Adipose tissue (tissue), 3 donors: ENCODE results near the gene CCDC136. TPM values are rescaled to one million over a fixed set of nuclear protein-coding genes. Genes with fewer than 3 reads are reported as not detected.
A peak's percentile ranks its signal among the peaks of the same experiment; 100 is the strongest.

Experiments used
- H3K27ac ChIP-seq: one replicate; pipeline ENCODE4 v1.5.1; 2013; ENCODE audit warnings: low read depth, low read length
- WGBS, 3 donors: extraction: QIAGEN DNeasy Blood & Tissue Kit; methylation state at CpG; one replicate each; pipeline ENCODE4 v1.1.7; 2013; 5-methylcytosine and 5-hydroxymethylcytosine counted together
- polyA plus RNA-seq, 3 donors: library from polyadenylated mRNA; stranded (reverse); fragments of 200-250 nt; gene quantifications; one replicate each; pipeline ENCODE4 v1.2.3, GENCODE V29; 2013
- donor health status: healthy with polysubstance abuse.
- donor health status: Bipolar disorder and iron deficiency.
- donor health status: healthy.

The CCDC136 gene
- polyA plus RNA-seq, 3 donors, result 0.79 to 2.8 (median 1.1) TPM

DNA sequence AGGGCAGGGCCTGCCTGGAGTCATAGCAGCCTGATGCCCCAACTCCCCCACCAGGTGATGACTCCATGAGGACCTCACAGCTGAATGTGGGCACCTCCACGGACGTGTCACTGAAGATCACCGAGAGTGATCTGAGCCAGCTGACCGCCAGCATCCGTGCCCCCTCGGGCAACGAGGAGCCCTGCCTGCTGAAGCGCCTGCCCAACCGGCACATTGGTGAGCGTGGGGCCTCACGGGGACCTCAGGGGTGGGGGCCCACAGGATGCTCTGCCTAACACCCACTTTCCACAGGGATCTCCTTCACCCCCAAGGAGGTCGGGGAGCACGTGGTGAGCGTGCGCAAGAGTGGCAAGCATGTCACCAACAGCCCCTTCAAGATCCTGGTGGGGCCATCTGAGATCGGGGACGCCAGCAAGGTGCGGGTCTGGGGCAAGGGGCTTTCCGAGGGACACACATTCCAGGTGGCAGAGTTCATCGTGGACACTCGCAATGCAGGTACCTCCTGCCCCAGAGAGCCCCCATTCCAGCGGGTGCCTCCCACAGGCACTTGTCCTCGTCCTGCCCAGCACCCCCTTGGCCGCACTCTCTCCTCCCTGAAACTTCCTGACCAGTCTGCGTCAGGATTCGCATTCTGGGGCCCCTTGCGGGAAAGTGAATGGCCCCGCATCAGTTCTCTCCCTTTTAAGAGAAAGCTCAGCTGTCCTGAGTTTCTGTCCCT lies 60.9 kb downstream of the CCDC136 start:
- no peak overlapping the region for H3K27ac ChIP-seq
- 80 to 93% (median 92%) methylated on average over 28 of the region's 28 CpGs for WGBS, 3 donors

GRCh38 chr7:128853799-128854198 lies 62.0 kb downstream of the CCDC136 start:
- 75 to 78% (median 75%) methylated on average over 23 of the region's 23 CpGs for WGBS, 3 donors
- no peak overlapping the region for H3K27ac ChIP-seq

GRCh38 chr7:128854396-128854795 lies 62.6 kb downstream of the CCDC136 start:
- no peak overlapping the region for H3K27ac ChIP-seq
- 88 to 93% (median 93%) methylated on average over 21 of the region's 21 CpGs for WGBS, 3 donors

GRCh38 chr7:128855559-128855958 lies 63.8 kb downstream of the CCDC136 start:
- 77 to 91% (median 82%) methylated on average over 3 of the region's 3 CpGs for WGBS, 3 donors
- no peak overlapping the region for H3K27ac ChIP-seq

DNA sequence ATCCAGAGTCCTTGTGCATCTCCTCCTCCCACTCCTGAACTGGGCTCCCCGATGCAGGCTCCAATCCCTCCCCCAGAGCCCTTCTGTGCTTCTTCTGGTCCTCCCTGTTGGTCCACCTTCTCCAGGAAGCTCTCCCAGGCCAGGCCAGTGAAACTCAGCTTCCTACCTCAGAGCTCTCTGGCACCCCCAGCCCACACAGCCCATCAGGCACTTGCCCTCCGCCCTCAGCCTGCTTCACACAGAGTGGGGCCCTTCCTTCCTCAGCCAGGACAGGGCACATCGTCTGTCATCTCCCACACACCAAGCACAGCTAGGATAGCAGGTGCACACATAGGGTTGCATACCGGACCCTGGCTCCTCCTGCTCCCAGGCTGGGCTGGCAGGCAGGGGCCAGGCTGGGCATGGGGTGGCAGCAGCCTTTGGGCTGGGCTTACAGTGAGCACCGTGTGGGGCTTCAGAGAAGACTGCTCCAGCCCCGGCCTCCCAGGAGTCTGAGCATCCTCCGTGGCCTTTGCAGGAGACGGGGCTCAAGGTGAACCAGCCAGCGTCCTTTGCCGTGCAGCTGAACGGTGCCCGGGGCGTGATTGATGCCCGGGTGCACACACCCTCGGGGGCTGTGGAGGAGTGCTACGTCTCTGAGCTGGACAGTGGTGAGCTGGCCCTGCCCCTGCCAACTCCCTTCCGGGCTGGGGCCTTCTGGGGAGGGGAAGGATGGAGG lies 64.4 kb downstream of the CCDC136 start:
- H3K27ac ChIP-seq, result no peak overlapping the region
- WGBS, 3 donors, result 79 to 89% (median 81%) methylated on average over 17 of the region's 17 CpGs

GRCh38 chr7:128858380-128859231 lies 66.8 kb downstream of the CCDC136 start:
- H3K27ac ChIP-seq, result peak overlapping the region; percentile 34
- 57 to 67% (median 59%) methylated on average over 16 to 18 of the region's 18 CpGs for WGBS, 3 donors

GRCh38 chr7:128859232-128860157 lies 67.7 kb downstream of the CCDC136 start:
- 32 to 65% (median 45%) methylated on average over 12 of the region's 12 CpGs for WGBS, 3 donors
- H3K27ac ChIP-seq, result no peak overlapping the region

DNA sequence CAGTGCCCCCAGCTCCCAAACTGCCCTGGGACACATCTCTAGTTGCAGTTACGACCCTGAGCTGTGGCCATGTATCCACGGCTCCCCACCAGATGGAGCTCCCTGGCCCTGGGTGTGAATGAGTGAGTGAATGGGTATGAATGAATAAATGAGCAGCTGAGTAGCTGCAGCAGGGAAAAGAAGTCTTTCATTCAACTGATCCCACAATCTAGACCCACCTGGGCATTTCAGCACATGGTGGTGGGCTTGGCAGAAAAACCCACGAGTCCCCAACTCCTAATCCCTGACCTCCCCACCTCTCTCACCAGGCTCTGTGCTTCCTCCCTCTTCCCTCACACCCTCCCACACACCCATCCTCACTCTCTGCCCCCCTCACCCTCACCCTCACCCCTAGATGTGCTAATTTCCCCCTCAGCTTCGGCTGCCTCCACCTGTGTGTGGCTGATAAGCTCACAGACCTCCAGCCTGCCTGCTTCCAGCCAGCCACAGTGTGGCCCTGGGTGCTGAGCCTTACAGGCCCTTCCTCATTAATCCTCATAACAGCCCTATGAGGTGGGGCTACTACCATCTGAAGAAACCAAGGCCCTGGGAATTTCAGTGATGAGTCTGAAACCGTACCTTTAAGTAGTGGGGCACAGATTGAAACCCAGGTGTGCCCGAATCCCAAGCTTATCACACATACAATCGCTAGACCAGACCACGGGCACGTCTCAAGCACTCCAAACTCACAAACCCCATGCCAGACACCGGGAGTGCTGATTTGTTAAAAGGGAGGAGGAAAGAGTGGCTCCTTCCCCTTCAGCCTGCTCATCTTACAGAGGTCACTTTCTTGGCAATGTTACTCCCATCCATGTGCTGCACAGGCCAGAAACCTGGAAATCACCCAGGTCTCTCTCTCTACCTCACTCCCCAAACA lies 68.6 kb downstream of the CCDC136 start:
- WGBS, 3 donors, result 39 to 47% (median 40%) methylated on average over 10 of the region's 10 CpGs
- H3K27ac ChIP-seq, result no peak overlapping the region

GRCh38 chr7:128861957-128862570 lies 70.3 kb downstream of the CCDC136 start:
- 71 to 74% (median 73%) methylated on average over 15 of the region's 15 CpGs for WGBS, 3 donors
- H3K27ac ChIP-seq, result no peak overlapping the region

- WGBS, 3 donors, result 0% methylated on average over 65 of the region's 65 CpGs
- H3K27ac ChIP-seq, result no peak within 1 kb of the TSS
Observed at GRCh38 chr7:128862571-128863432, 71.0 kb downstream of the CCDC136 start, which contains the start of gene ATP6V1F. Gene ATP6V1F, plus strand, starts transcription at chr7:128862856. Its CDS starts 49 bp downstream, at chr7:128862905.

GRCh38 chr7:128863433-128863989 lies 71.7 kb downstream of the CCDC136 start:
- WGBS, 3 donors, result 0 to 1% (median 1%) methylated on average over 6 of the region's 6 CpGs
- H3K27ac ChIP-seq, result no peak overlapping the region

GRCh38 chr7:128865303-128865702 lies 73.5 kb downstream of the CCDC136 start:
- no peak overlapping the region for H3K27ac ChIP-seq
- 95 to 98% (median 97%) methylated on average over 12 of the region's 12 CpGs for WGBS, 3 donors

DNA sequence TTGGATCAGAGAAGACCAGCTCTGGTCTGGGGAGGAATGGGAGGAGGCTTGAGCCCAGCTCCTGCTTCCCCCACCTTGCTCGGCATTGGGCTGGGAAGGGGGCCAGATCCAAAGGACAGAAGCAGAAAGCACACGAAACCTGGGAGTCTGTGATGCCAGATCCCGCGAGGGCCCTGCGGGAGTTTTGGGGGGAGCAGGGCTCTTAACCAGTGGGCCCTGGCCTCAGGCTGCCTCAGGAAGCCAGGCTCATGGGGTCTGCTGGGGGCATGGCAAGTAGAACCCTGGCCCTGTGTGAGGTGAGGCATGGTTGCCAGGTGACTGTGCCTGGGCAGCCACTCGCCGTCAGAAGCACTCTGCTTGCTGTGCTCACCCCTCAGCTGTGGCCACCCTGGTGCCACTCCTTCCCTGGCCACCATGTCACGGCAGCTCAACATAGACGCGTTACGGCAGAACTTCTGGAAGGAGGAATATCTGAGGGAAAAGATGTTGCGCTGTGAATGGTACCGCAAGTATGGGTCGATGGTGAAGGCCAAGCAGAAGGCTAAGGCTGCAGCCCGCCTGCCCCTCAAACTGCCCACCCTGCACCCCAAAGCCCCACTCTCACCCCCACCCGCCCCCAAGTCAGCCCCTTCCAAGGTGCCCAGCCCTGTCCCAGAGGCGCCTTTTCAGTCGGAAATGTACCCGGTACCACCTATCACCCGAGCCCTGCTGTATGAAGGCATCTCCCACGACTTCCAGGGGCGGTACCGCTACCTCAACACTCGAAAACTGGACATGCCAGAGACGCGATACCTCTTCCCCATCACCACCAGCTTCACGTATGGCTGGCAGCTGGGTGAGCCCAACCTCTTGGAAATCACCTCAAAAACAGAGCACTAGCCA lies 74.5 kb downstream of the CCDC136 start:
- 94% methylated on average over 27 of the region's 27 CpGs for WGBS, 3 donors
- no peak overlapping the region for H3K27ac ChIP-seq

- H3K27ac ChIP-seq, result no peak overlapping the region
- WGBS, 3 donors, result 87 to 95% (median 92%) methylated on average over 4 of the region's 4 CpGs
Observed at GRCh38 chr7:128867241-128867640, 75.5 kb downstream of the CCDC136 start.
